GM20431 (cell line): ENCODE results near the gene NCLN.

Source experiments
- in situ Hi-C: fragments of 300-500 bp; cut with MseI, MboI; formaldehyde crosslinking; loops from one replicate; pipeline ENCODE4 v1.15.0; 2020; ENCODE audit warnings: low sequenced_read_pairs; ENCODE audit not compliant: unreplicated experiment

Gene NCLN

GRCh38 chr19:3250675-3251074 is 64.9 kb downstream of the NCLN start:
- in situ Hi-C loops = no loop called here

GRCh38 chr19:3251229-3251628 is 65.5 kb downstream of the NCLN start:
- in situ Hi-C loops = no loop called here

- in situ Hi-C loops = no loop called here
These were observed 66.9 kb downstream of the NCLN start for GRCh38 chr19:3252650-3253049.

GRCh38 chr19:3253270-3253669 is 67.5 kb downstream of the NCLN start:
- in situ Hi-C loops = no loop called here

- in situ Hi-C loops = no loop called here
These were observed 68.8 kb downstream of the NCLN start for GRCh38 chr19:3254520-3254919.

GRCh38 chr19:3257071-3257470 is 71.3 kb downstream of the NCLN start:
- in situ Hi-C loops = no loop called here
